ENCODE data around the gene SMPX. TPM values are rescaled to one million over a fixed set of nuclear protein-coding genes. Genes with fewer than 3 reads are reported as not detected.

The SMPX gene
- 0.06 TPM for total RNA-seq (2013)
- polyA plus RNA-seq (not detected), polyA minus RNA-seq (not detected in 2 replicates), total RNA-seq (0 to 0.30 (median 0) reads per million in 11 experiments)

GRCh38 chrX:21757960-21758359 is at the start of gene SMPX:
TSS of gene SMPX (minus strand) at chrX:21758116. CDS start at chrX:21754290, 3,826 bp downstream.
- no peaks in the 10 kb centered on the region for H3K79me2 ChIP-seq (ENCODE audit: insufficient read depth, low read length)
- WGBS (ENCODE audit: insufficient coverage): 93% methylated on average over 3 of the region's 12 CpGs
- H3K27me3 ChIP-seq (ENCODE audit: control insufficient read depth in 2 of 2, insufficient read depth in 2 of 2, low read length in 2 of 2): no peaks in the 10 kb centered on the region
- no peak within 1 kb of the TSS for H3K27ac Mint-ChIP-seq
- H3K9me3 ChIP-seq (replicated peaks in 1 of 2; ENCODE audit: control insufficient read depth in 1 of 2, insufficient read depth in 1 of 2, low read length in 2 of 2): no peaks in the 10 kb centered on the region
- H3K36me3 Mint-ChIP-seq: no peaks in the 10 kb centered on the region
- H3K4me1 ChIP-seq (ENCODE audit: control insufficient read depth in 1 of 2, insufficient read depth in 2 of 2, low read length in 2 of 2): no peaks in the 10 kb centered on the region
- intact Hi-C loops (cut with micrococcal nuclease): no loop called here
- H3K4me2 ChIP-seq (replicated peaks; ENCODE audit: extremely low read depth, low read length, poor library complexity, severe bottlenecking): no peak within 1 kb of the TSS
- no peak within 1 kb of the TSS for H3K4me3 ChIP-seq (replicated peaks in 1 of 3; ENCODE audit: low read depth in 2 of 3, low read length in 3 of 3)
- H3K36me3 ChIP-seq (replicated peaks in 1 of 2; ENCODE audit: control insufficient read depth in 1 of 2, insufficient read depth in 2 of 2, low read length in 2 of 2): no peaks in the 10 kb centered on the region
- H3K27ac ChIP-seq (ENCODE audit: low read depth in 1 of 2, low read length in 2 of 2): no peak within 1 kb of the TSS
- H3K27me3 Mint-ChIP-seq (ENCODE audit: low read depth in 3 of 3): peaks cover 0 to 2% (median 1%) of the 10 kb centered on the region in 3 donors
- H2AFZ ChIP-seq (ENCODE audit: insufficient read depth, low read depth, low read length, poor library complexity, severe bottlenecking): no peak within 1 kb of the TSS
- H3K9ac ChIP-seq (ENCODE audit: insufficient read depth, low read length, poor library complexity, severe bottlenecking): no peak within 1 kb of the TSS
- DNase-seq: no peak
- no peaks in the 10 kb centered on the region for H4K20me1 ChIP-seq (ENCODE audit: insufficient read depth, low read length)
- H3K9me3 Mint-ChIP-seq: peaks cover 0 to 5% (median 0%) of the 10 kb centered on the region in 7 donors
- no peak for TF ChIP-seq CTCF (IDR thresholded peaks at IDR 0.05)
- no peak within 1 kb of the TSS for H3K4me3 Mint-ChIP-seq
- H3K4me1 Mint-ChIP-seq: no peaks in the 10 kb centered on the region

- peak in 1 of 3 donors; percentile 26 for DNase-seq
- Histone ChIP-seq H2AFZ (ENCODE audit: insufficient read depth, low read depth, low read length, poor library complexity, severe bottlenecking) (no peak overlapping the region), H3K27ac (ENCODE audit: low read depth in 1 of 2, low read length in 2 of 2) (no peak overlapping the region), H3K9ac (ENCODE audit: insufficient read depth, low read length, poor library complexity, severe bottlenecking) (no peak overlapping the region), H3K4me1 (ENCODE audit: control insufficient read depth in 1 of 2, insufficient read depth in 2 of 2, low read length in 2 of 2) (no peaks in the 10 kb centered on the region), H3K27me3 (ENCODE audit: control insufficient read depth in 2 of 2, insufficient read depth in 2 of 2, low read length in 2 of 2) (no peaks in the 10 kb centered on the region), H3K4me3 (replicated peaks in 1 of 3; ENCODE audit: low read depth in 2 of 3, low read length in 3 of 3) (no peak overlapping the region), H3K4me2 (replicated peaks; ENCODE audit: extremely low read depth, low read length, poor library complexity, severe bottlenecking) (no peak overlapping the region), H4K20me1 (ENCODE audit: insufficient read depth, low read length) (no peaks in the 10 kb centered on the region), H3K36me3 (replicated peaks in 1 of 2; ENCODE audit: control insufficient read depth in 1 of 2, insufficient read depth in 2 of 2, low read length in 2 of 2) (no peaks in the 10 kb centered on the region), H3K79me2 (ENCODE audit: insufficient read depth, low read length) (no peaks in the 10 kb centered on the region), H3K9me3 (replicated peaks in 1 of 2; ENCODE audit: control insufficient read depth in 1 of 2, insufficient read depth in 1 of 2, low read length in 2 of 2) (no peaks in the 10 kb centered on the region)
- Mint-ChIP-seq H3K4me3 (no peak overlapping the region), H3K9me3 (peaks cover 0 to 4% (median 2%) of the 10 kb centered on the region in 7 donors), H3K27ac (no peak overlapping the region), H3K36me3 (no peaks in the 10 kb centered on the region), H3K27me3 (ENCODE audit: low read depth in 3 of 3) (peaks cover 0 to 5% (median 5%) of the 10 kb centered on the region in 3 donors), H3K4me1 (no peaks in the 10 kb centered on the region)
- no peak for TF ChIP-seq CTCF (IDR thresholded peaks at IDR 0.05)
- intact Hi-C loops (cut with micrococcal nuclease): no loop called here
Measured at GRCh38 chrX:21806691-21807090, 48.8 kb upstream of the SMPX start.
